Measurements from ENCODE around the gene DIS3L2. TPM values are rescaled to one million over a fixed set of nuclear protein-coding genes. Genes with fewer than 3 reads are reported as not detected.
A peak's percentile ranks its signal among the peaks of the same experiment; 100 is the strongest.

The DIS3L2 gene
- total and polyA plus RNA-seq, 2 experiments from 2014 or later = 9.3 to 15.6 TPM

- no peak overlapping the region for H3K9ac ChIP-seq
- no peaks in the 10 kb centered on the region for H4K20me1 ChIP-seq (ENCODE audit: insufficient read depth)
- H3K36me3 ChIP-seq (ENCODE audit: low read depth) = no peaks in the 10 kb centered on the region
- H3K4me2 ChIP-seq (ENCODE audit: unreplicated experiment) = no peak overlapping the region
- H3F3A ChIP-seq (ENCODE audit: insufficient read depth) = no peaks in the 10 kb centered on the region; the same call in 1 of the 2 replicates
- DNase-seq = peak; percentile 91
- H3K79me2 ChIP-seq (ENCODE audit: insufficient read depth) = no peaks in the 10 kb centered on the region
- in situ Hi-C loops (cut with MboI) = no loop called here
- no peaks in the 10 kb centered on the region for H3K9me2 ChIP-seq (ENCODE audit: insufficient read depth)
- 0 out of 2 replicates have a peak, but pooled peaks cover 3% of the 10 kb centered on the region for H3K4me1 ChIP-seq (ENCODE audit: insufficient read depth)
- 66 to 68% methylated on average over 18 of the region's 18 CpGs for WGBS, 2 experiments (ENCODE audit: low coverage in 1 of 2, low lambda C conversion rate in 2 of 2, missing lambda C conversion rate in 2 of 2)
- H2AFZ ChIP-seq = no peak overlapping the region
- H3K27ac ChIP-seq = no peak overlapping the region
- H3K4me3 ChIP-seq = no peak overlapping the region
- no peaks in the 10 kb centered on the region; the same call in 1 of the 2 replicates for H3K27me3 ChIP-seq (replicated peaks; ENCODE audit: insufficient read depth)
- TF ChIP-seq EZH2 (IDR thresholded peaks at IDR 0.05; ENCODE audit: insufficient read depth, poor library complexity, severe bottlenecking) (no peak), EZH2phosphoT487 (IDR thresholded peaks at IDR 0.05; ENCODE audit: insufficient read depth, low read depth) (no peak)
- H3K9me3 ChIP-seq (ENCODE audit: low read depth) = no peaks in the 10 kb centered on the region
Observed at GRCh38 chr2:232372231-232373208, 411.0 kb downstream of the DIS3L2 start.

GRCh38 chr2:232374356-232374755 lies 412.8 kb downstream of the DIS3L2 start:
- no peak overlapping the region for H3K27ac ChIP-seq
- H3K36me3 ChIP-seq (ENCODE audit: low read depth) = no peaks in the 10 kb centered on the region
- no peak overlapping the region for H3K4me3 ChIP-seq
- no peaks in the 10 kb centered on the region for H3K79me2 ChIP-seq (ENCODE audit: insufficient read depth)
- H3K9ac ChIP-seq = no peak overlapping the region
- H2AFZ ChIP-seq = no peak overlapping the region
- no peak overlapping the region for H3K4me2 ChIP-seq (ENCODE audit: unreplicated experiment)
- WGBS, 2 experiments (ENCODE audit: low coverage in 1 of 2, low lambda C conversion rate in 2 of 2, missing lambda C conversion rate in 2 of 2) = 81 to 86% methylated on average over 1 of the region's 1 CpG
- no peaks in the 10 kb centered on the region for H3K9me2 ChIP-seq (ENCODE audit: insufficient read depth)
- H4K20me1 ChIP-seq (ENCODE audit: insufficient read depth) = no peaks in the 10 kb centered on the region
- H3K9me3 ChIP-seq (ENCODE audit: low read depth) = no peaks in the 10 kb centered on the region
- 0 out of 2 replicates have a peak, but pooled peaks cover 3% of the 10 kb centered on the region for H3K4me1 ChIP-seq (ENCODE audit: insufficient read depth)
- no peaks in the 10 kb centered on the region; the same call in 1 of the 2 replicates for H3F3A ChIP-seq (ENCODE audit: insufficient read depth)
- no peak for DNase-seq
- TF ChIP-seq EZH2 (IDR thresholded peaks at IDR 0.05; ENCODE audit: insufficient read depth, poor library complexity, severe bottlenecking) (no peak), EZH2phosphoT487 (IDR thresholded peaks at IDR 0.05; ENCODE audit: insufficient read depth, low read depth) (no peak)
- in situ Hi-C loops (cut with MboI) = no loop called here
- no peaks in the 10 kb centered on the region; the same call in 1 of the 2 replicates for H3K27me3 ChIP-seq (replicated peaks; ENCODE audit: insufficient read depth)

GRCh38 chr2:232375164-232375563 lies 413.7 kb downstream of the DIS3L2 start:
- 0 out of 2 replicates have a peak, but pooled peaks cover 3% of the 10 kb centered on the region for H3K4me1 ChIP-seq (ENCODE audit: insufficient read depth)
- no peaks in the 10 kb centered on the region; the same call in 1 of the 2 replicates for H3F3A ChIP-seq (ENCODE audit: insufficient read depth)
- H4K20me1 ChIP-seq (ENCODE audit: insufficient read depth) = no peaks in the 10 kb centered on the region
- no peaks in the 10 kb centered on the region for H3K36me3 ChIP-seq (ENCODE audit: low read depth)
- H3K4me2 ChIP-seq (ENCODE audit: unreplicated experiment) = no peak overlapping the region
- H3K9me3 ChIP-seq (ENCODE audit: low read depth) = no peaks in the 10 kb centered on the region
- H3K27ac ChIP-seq = no peak overlapping the region
- no peak overlapping the region for H3K4me3 ChIP-seq
- no peaks in the 10 kb centered on the region for H3K79me2 ChIP-seq (ENCODE audit: insufficient read depth)
- H3K27me3 ChIP-seq (replicated peaks; ENCODE audit: insufficient read depth) = no peaks in the 10 kb centered on the region; the same call in 1 of the 2 replicates
- H2AFZ ChIP-seq = no peak overlapping the region
- no peak for TF ChIP-seq EZH2 (IDR thresholded peaks at IDR 0.05; ENCODE audit: insufficient read depth, poor library complexity, severe bottlenecking)
- no peak for TF ChIP-seq EZH2phosphoT487 (IDR thresholded peaks at IDR 0.05; ENCODE audit: insufficient read depth, low read depth)
- WGBS, 2 experiments (ENCODE audit: low coverage in 1 of 2, low lambda C conversion rate in 2 of 2, missing lambda C conversion rate in 2 of 2) = 58 to 60% methylated on average over 12 of the region's 12 CpGs
- H3K9ac ChIP-seq = no peak overlapping the region
- in situ Hi-C loops (cut with MboI) = no loop called here
- no peaks in the 10 kb centered on the region for H3K9me2 ChIP-seq (ENCODE audit: insufficient read depth)
- DNase-seq = no peak

- 78 to 79% methylated on average over 4 of the region's 4 CpGs for WGBS, 2 experiments (ENCODE audit: low coverage in 1 of 2, low lambda C conversion rate in 2 of 2, missing lambda C conversion rate in 2 of 2)
- in situ Hi-C loops (cut with MboI) = no loop called here
- no peak for TF ChIP-seq EZH2 (IDR thresholded peaks at IDR 0.05; ENCODE audit: insufficient read depth, poor library complexity, severe bottlenecking)
- TF ChIP-seq EZH2phosphoT487 (IDR thresholded peaks at IDR 0.05; ENCODE audit: insufficient read depth, low read depth) = no peak
- no peaks in the 10 kb centered on the region; the same call in 1 of the 2 replicates for H3K27me3 ChIP-seq (replicated peaks; ENCODE audit: insufficient read depth)
- no peak for DNase-seq
- no peaks in the 10 kb centered on the region; the same call in 1 of the 2 replicates for H3F3A ChIP-seq (ENCODE audit: insufficient read depth)
- 0 out of 2 replicates have a peak, but pooled peaks cover 3% of the 10 kb centered on the region for H3K4me1 ChIP-seq (ENCODE audit: insufficient read depth)
- no peak overlapping the region for H2AFZ ChIP-seq
- no peak overlapping the region for H3K9ac ChIP-seq
- H4K20me1 ChIP-seq (ENCODE audit: insufficient read depth) = no peaks in the 10 kb centered on the region
- no peaks in the 10 kb centered on the region for H3K9me3 ChIP-seq (ENCODE audit: low read depth)
- no peak overlapping the region for H3K27ac ChIP-seq
- H3K9me2 ChIP-seq (ENCODE audit: insufficient read depth) = no peaks in the 10 kb centered on the region
- no peaks in the 10 kb centered on the region for H3K79me2 ChIP-seq (ENCODE audit: insufficient read depth)
- H3K36me3 ChIP-seq (ENCODE audit: low read depth) = no peaks in the 10 kb centered on the region
- no peak overlapping the region for H3K4me3 ChIP-seq
- H3K4me2 ChIP-seq (ENCODE audit: unreplicated experiment) = no peak overlapping the region
Observed at GRCh38 chr2:232376260-232376659, 414.7 kb downstream of the DIS3L2 start.
